GM06990 (cell line): ENCODE data around the gene CCN2.

ENCODE experiments used
- DNase-seq: peaks from one replicate; pipeline ENCODE4 v3.0.0-alpha.2; 2011; ENCODE audit not compliant: insufficient read length; ENCODE audit errors: extremely low read depth
- H3K27me3 ChIP-seq: replicated peaks from 2 replicates; pipeline ENCODE4 v1.6.0; 2011; ENCODE audit warnings: low read length; ENCODE audit not compliant: control insufficient read depth, insufficient read depth
- H3K36me3 ChIP-seq: 2 replicates; pipeline ENCODE4 v1.5.1; 2011; ENCODE audit warnings: low read length; ENCODE audit not compliant: control insufficient read depth, insufficient read depth
- H3K4me3 ChIP-seq: replicated peaks from 2 replicates; pipeline ENCODE4 v1.5.1; 2011; ENCODE audit warnings: low read depth, mild to moderate bottlenecking, control low read depth, low read length
- CTCF ChIP-seq: IDR thresholded peaks from 2 replicates; pipeline ENCODE4 v1.5.1; 2011; ENCODE audit warnings: low read length, control low read depth, mild to moderate bottlenecking, inconsistent platforms; ENCODE audit not compliant: insufficient read depth, poor library complexity, severe bottlenecking

The CCN2 gene

GRCh38 chr6:131931063-131931750, 20.0 kb downstream of the CCN2 start:
- Histone ChIP-seq H3K27me3 (no peaks in the 10 kb centered on the region), H3K4me3 (no peak overlapping the region), H3K36me3 (no peaks in the 10 kb centered on the region)
- DNase-seq, result no peak
- TF ChIP-seq CTCF, result no peak

GRCh38 chr6:131929976-131930375, 21.2 kb downstream of the CCN2 start:
- TF ChIP-seq CTCF, result no peak
- H3K4me3 ChIP-seq, result no peak overlapping the region
- H3K36me3 ChIP-seq, result no peaks in the 10 kb centered on the region
- no peak for DNase-seq
- no peaks in the 10 kb centered on the region for H3K27me3 ChIP-seq

- no peak for DNase-seq
- H3K4me3 ChIP-seq, result no peak overlapping the region
- no peaks in the 10 kb centered on the region for H3K36me3 ChIP-seq
- TF ChIP-seq CTCF, result peak; percentile 30
- H3K27me3 ChIP-seq, result no peaks in the 10 kb centered on the region
Measured at GRCh38 chr6:131929264-131929663, 21.9 kb downstream of the CCN2 start.

- no peak for DNase-seq
- no peak overlapping the region for H3K4me3 ChIP-seq
- TF ChIP-seq CTCF, result peak; percentile 41
- H3K27me3 ChIP-seq, result no peaks in the 10 kb centered on the region
- H3K36me3 ChIP-seq, result no peaks in the 10 kb centered on the region
Measured at GRCh38 chr6:131924881-131925474, 26.2 kb downstream of the CCN2 start.

- DNase-seq, result no peak
- Histone ChIP-seq H3K4me3 (no peak overlapping the region), H3K27me3 (no peaks in the 10 kb centered on the region), H3K36me3 (no peaks in the 10 kb centered on the region)
- peak; percentile 72 for TF ChIP-seq CTCF
Measured at GRCh38 chr6:131923356-131923755, 27.8 kb downstream of the CCN2 start.
